Measurements from ENCODE around the gene S1PR2. TPM values are rescaled to one million over a fixed set of nuclear protein-coding genes. Genes with fewer than 3 reads are reported as not detected.

The S1PR2 gene
- total and polyA plus RNA-seq, 9 of the 15 experiments (the other 6 are each of a cell fraction or from before 2014, with no cell fraction given), result 1.5 to 3.9 (median 2.0) TPM

GRCh38 chr19:10269333-10270179, 38.4 kb upstream of the S1PR2 start (continued):
- TF ChIP-seq E4F1 (CRISPR knock-in tag; IDR thresholded peaks at IDR 0.05; ENCODE audit: borderline replicate concordance) (no peak), C11orf30 (IDR thresholded peaks at IDR 0.05; ENCODE audit: low read depth) (no peak), ARID2 (IDR thresholded peaks at IDR 0.05) (peak; percentile 97), PHF21A (IDR thresholded peaks at IDR 0.05; ENCODE audit: borderline replicate concordance, low read depth) (no peak), PKNOX1 (IDR thresholded peaks at IDR 0.05) (no peak), MNT (conservative IDR thresholded peaks at IDR 0.05) (peak; percentile 58 to 72), BCOR (IDR thresholded peaks at IDR 0.05) (peak; percentile 55; the same call in 1 of the 2 replicates), ZNF384 (IDR thresholded peaks at IDR 0.05; ENCODE audit: low read depth, low read length) (peak; percentile 37; the same call in 1 of the 2 replicates), TSHZ1 (CRISPR knock-in tag; IDR thresholded peaks at IDR 0.05) (no peak), ZBED1 (IDR thresholded peaks at IDR 0.05) (no peak), ZNF764 (CRISPR knock-in tag; IDR thresholded peaks at IDR 0.05; ENCODE audit: low read depth) (no peak), MTF1 (CRISPR knock-in tag; IDR thresholded peaks at IDR 0.05; ENCODE audit: borderline replicate concordance) (no peak), RNF219 (CRISPR knock-in tag; IDR thresholded peaks at IDR 0.05) (no peak), ATF3 (IDR thresholded peaks at IDR 0.05) (no peak), ATF3 (CRISPR knock-in tag; conservative IDR thresholded peaks at IDR 0.05) (0 out of 2 replicates have a peak, but pooled peaks have one; percentile 8), ZEB2 (IDR thresholded peaks at IDR 0.05) (no peak)

Data from K562 (cell line).